Measurements from ENCODE around the gene BMF. TPM values are rescaled to one million over a fixed set of nuclear protein-coding genes. Genes with fewer than 3 reads are reported as not detected.

BMF gene
- total RNA-seq, 1 donor from 2014 or later, result 43.4 TPM

GRCh38 chr15:40048211-40048792 is 60.4 kb downstream of the BMF start:
- no peak overlapping the region for H3K4me3 ChIP-seq (ENCODE audit: low read depth, low read length)
- no peaks in the 10 kb centered on the region for H3K27me3 ChIP-seq (ENCODE audit: control insufficient read depth, insufficient read depth, low read length)
- H3K36me3 ChIP-seq (ENCODE audit: control insufficient read depth, insufficient read depth, low read length), result no peaks in the 10 kb centered on the region
- no peak for DNase-seq (ENCODE audit: low read depth)
- no peak for TF ChIP-seq CTCF (IDR thresholded peaks at IDR 0.05; ENCODE audit: insufficient read depth, low read length, poor library complexity, severe bottlenecking)

GRCh38 chr15:40047415-40048210 is 61.1 kb downstream of the BMF start:
- Histone ChIP-seq H3K36me3 (ENCODE audit: control insufficient read depth, insufficient read depth, low read length) (no peaks in the 10 kb centered on the region), H3K27me3 (ENCODE audit: control insufficient read depth, insufficient read depth, low read length) (no peaks in the 10 kb centered on the region), H3K4me3 (ENCODE audit: low read depth, low read length) (no peak overlapping the region)
- peak; percentile 84 for DNase-seq (ENCODE audit: low read depth)
- TF ChIP-seq CTCF (IDR thresholded peaks at IDR 0.05; ENCODE audit: insufficient read depth, low read length, poor library complexity, severe bottlenecking), result no peak

DNA sequence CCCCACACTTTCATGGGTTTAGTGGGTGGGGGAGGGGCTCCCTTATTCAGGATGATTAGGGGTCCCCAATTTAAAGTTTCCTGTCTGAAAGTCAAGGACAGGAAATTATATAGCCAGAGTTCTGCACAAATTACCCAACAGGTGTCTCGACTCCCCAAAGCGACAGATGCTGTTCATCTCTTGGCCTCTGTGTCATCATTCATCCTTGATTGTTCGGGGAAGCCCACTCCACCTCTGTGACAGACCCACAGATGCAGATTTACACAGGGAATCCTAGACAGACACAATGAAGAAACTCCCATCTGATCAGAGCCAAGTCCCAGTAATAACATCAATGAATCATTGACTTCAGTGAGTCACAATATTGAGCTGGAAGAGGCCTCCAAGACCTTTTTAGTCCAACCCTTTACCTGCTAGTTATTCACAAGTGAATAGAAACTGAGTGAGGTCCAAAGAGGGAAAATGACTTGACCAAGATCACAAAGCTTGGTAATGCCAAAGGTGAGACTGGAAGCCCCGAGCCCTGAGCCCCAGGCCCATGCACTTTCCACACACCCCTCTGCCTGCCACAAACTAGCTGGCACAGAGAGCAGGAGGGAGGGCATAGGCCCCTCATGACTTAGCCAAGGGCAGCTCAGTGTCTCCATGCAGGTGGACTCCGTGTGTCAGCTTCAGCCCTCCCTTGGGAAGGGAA is 61.8 kb downstream of the BMF start:
- Histone ChIP-seq H3K36me3 (ENCODE audit: control insufficient read depth, insufficient read depth, low read length) (no peaks in the 10 kb centered on the region), H3K27me3 (ENCODE audit: control insufficient read depth, insufficient read depth, low read length) (no peaks in the 10 kb centered on the region), H3K4me3 (ENCODE audit: low read depth, low read length) (no peak overlapping the region)
- peak; percentile 82 for DNase-seq (ENCODE audit: low read depth)
- TF ChIP-seq CTCF (IDR thresholded peaks at IDR 0.05; ENCODE audit: insufficient read depth, low read length, poor library complexity, severe bottlenecking), result no peak

DNA sequence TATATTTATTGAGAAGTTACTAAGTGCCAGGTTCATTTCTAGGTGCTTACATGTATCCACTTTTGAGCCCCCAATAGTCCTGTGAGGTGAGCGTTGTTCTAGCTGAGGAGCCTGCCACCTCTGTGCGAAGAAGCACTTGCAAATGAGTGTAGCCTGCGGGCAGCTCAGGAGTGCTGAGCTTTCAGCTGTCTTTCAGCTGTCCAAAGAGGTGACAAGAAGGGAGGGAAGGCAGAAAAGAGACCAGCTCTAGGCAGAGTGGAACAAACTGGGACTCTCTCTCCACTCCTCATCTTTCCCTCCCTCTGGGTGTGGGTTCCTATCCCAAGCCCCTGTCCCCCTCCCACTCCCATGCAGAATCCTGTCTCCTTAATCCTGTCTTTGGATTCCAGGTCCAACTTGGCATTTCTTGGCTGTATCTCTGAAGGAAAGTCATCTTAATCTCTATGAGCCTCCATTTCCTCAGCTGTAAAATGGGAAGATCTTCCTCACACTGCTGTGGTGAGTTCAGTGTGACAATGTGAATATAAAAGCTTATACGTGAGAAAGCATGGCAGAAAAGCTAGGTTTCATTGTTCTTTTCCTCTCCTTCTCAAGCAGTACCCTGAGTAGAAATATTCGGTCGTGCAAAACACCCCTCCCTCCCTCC is 63.0 kb downstream of the BMF start:
- no peaks in the 10 kb centered on the region for H3K36me3 ChIP-seq (ENCODE audit: control insufficient read depth, insufficient read depth, low read length)
- no peak for TF ChIP-seq CTCF (IDR thresholded peaks at IDR 0.05; ENCODE audit: insufficient read depth, low read length, poor library complexity, severe bottlenecking)
- no peak for DNase-seq (ENCODE audit: low read depth)
- no peaks in the 10 kb centered on the region for H3K27me3 ChIP-seq (ENCODE audit: control insufficient read depth, insufficient read depth, low read length)
- H3K4me3 ChIP-seq (ENCODE audit: low read depth, low read length), result no peak overlapping the region

GRCh38 chr15:40044717-40045571 is 63.7 kb downstream of the BMF start:
- no peaks in the 10 kb centered on the region for H3K27me3 ChIP-seq (ENCODE audit: control insufficient read depth, insufficient read depth, low read length)
- no peak for DNase-seq (ENCODE audit: low read depth)

More at GRCh38 chr15:40044717-40045571, 63.7 kb downstream of the BMF start:
- no peak overlapping the region for H3K4me3 ChIP-seq (ENCODE audit: low read depth, low read length)
- H3K36me3 ChIP-seq (ENCODE audit: control insufficient read depth, insufficient read depth, low read length), result no peaks in the 10 kb centered on the region
- TF ChIP-seq CTCF (IDR thresholded peaks at IDR 0.05; ENCODE audit: insufficient read depth, low read length, poor library complexity, severe bottlenecking), result peak; percentile 98
